NOMO-1 treated with DMSO at 0.1 percent for 48 hours (cell line): ENCODE results near the gene PIGR.
A peak's percentile ranks its signal among the peaks of the same experiment; 100 is the strongest.
"Not testable (repeated sequence)": the region's sequence is repeated elsewhere in the genome, so short reads cannot be mapped to it uniquely, and the experiment has no call there.

ENCODE experiments used
- DNase-seq: peaks from one replicate; lab custom pipeline; 2025; ENCODE audit not compliant: unreplicated experiment; lab: John Stamatoyannopoulos, UW

The PIGR gene

DNA sequence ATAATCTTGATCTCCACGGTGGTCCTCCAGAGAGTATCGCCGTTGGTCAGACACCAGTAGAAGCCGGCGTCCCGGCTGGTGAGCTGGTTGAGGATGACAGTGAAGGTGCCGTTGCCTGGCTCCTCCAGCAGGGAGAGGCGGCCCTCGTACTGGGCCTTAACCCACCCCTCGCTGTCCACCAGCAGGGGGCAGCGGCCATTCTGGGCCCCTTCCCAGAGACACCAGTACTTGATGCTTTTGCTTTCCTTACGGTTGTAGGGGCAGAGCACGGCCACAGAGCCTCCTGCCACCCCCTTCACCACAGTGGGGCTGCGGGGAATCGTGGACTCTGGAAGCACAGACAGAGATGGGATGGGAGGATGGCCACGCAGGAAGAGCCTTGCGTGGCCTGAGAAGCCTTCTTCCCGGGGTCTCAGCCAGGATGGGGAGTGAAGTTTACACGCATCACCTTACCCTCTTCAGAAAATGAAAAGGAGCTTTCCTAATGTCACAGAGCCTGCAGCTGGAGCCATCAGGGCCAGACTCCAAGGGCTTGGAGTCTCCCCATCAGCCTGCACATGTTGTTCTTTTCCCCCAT, 10.7 kb downstream of the PIGR start:
- DNase-seq: peak; percentile 52

DNA sequence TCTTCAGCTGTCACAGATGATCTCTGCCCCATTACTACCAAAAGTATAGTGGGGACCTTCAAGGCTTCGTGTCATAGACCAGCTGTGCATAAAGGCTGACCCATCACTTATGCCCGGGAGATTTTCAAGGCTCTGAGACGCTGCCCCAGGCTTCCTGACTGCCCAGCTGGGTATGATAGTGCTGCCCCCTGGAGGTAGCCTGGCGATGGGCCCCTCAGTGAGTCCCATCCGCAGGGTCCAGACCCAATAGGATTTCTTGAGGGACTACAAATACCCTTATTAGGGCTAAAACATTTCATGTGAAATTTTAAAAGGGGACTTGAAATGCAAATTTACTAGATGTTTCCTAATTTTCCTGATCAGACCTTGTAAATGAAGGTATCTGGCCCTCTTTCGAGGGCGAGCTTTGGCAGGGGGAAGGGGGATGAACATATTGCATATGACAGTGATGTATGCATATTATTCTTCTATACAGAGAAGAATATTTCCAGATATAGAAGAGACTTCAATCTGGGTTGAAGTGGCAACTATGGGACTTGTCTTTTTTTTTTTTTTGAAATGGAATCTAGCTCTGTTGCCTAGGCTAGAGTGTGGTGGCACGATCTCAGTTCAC, 12.8 kb downstream of the PIGR start:
- peak; percentile 29 for DNase-seq

DNA sequence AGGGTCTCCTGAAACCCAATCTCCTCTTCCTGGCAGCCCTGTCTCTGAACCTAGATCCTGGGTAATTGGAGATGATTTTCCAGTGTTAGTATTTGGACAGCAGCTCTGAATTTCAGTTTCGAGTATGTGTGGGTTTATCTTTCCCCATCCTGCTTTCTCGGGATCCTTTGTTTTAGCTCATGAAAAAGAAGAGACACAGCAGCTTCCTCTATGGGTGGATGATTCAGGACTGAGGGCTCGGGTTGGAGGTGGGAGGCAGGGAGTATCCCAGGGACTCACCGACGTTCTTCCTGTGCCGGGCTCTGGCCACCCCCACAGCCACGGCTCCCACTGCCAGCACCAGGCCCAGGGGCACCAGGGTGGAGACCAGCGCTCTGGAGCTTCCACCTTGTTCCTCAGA, 14.1 kb downstream of the PIGR start:
- no peak for DNase-seq

DNA sequence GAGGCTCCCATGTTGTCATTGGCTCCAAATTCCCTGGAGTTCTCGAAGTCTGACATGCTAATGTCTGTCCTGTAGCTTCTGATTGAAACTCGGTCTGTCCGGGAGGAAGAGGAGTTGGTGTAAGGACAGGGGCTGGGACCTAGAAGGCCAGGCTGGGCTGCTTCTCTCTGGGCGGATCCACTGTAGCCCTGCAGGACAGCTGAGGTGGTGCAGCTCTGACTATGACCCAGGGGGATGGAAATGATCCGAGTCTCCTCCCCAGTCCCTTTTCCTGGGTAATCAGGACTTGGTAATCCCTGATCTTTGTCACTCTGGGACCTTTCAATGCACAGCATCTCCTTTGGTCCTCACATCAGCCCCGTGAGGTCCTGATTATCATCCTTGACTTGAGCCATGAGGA, 14.6 kb downstream of the PIGR start:
- DNase-seq: no peak

DNA sequence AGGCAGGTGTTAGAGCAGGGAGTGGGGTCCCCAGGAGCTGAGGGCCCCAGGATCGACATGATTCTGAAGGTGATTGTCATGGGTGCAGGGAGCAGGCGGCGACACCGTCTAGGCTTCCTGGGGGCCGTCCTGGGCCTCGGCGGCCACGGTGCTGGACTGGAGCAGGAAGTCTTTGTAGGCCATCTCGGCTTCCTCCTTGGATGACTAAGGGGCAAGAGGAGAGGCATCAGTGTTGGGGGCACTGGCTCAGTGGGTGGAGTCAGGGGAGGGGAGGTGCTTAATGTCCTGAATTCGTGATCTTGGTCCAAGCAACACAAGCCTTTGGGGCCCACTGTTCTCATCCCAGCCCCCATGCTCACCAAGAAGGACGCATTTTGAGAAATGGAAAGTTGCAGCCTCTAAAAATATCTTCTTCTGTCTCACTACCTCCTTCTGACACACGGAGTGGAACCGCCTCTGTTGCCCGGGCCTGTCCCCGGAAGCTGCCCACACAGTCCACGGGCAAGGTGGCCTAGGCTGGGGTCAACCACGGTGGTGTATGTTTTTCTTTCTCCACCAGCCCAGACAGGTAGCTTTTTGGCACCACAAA, 16.0 kb downstream of the PIGR start:
- peak; percentile 74 for DNase-seq

DNA sequence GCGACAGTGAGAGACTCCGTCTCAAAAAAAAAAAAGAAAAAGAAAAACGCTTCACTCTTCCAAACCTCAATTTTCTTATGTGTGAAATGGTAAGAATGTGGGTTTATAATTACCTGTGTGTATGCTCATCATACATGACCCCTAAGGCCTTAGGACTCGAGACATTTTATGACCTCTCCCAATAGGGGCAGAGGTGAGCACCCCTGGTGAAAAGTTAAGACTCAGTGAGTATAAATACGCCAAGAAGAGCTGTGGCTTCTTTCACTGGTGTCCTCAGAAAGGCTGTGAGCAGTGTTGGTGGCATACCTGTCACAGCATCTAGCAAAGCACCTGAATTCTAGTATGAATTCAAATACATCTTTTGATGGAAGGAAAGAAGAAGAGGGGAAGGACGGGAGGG, 16.7 kb downstream of the PIGR start:
- DNase-seq: no peak

DNA sequence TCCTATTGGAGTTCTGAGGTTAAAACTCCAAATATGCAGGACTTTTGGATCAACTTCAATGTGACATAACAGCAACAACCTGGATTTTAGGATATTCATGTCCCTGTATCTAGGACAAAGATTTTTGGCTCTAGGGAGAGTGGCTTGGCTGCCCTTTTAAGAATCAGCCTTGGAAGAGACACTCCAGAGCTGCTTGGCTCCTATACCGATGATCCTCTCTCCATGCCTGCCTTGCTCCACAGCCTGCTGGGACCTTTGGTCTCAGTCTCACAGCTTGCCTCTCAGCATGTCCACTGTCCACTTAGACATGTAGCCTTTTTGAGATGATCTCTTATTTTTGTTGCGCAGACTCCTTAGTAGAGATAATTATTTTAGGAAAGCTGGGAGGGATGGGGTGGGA, 20.0 kb downstream of the PIGR start:
- DNase-seq: no peak

DNA sequence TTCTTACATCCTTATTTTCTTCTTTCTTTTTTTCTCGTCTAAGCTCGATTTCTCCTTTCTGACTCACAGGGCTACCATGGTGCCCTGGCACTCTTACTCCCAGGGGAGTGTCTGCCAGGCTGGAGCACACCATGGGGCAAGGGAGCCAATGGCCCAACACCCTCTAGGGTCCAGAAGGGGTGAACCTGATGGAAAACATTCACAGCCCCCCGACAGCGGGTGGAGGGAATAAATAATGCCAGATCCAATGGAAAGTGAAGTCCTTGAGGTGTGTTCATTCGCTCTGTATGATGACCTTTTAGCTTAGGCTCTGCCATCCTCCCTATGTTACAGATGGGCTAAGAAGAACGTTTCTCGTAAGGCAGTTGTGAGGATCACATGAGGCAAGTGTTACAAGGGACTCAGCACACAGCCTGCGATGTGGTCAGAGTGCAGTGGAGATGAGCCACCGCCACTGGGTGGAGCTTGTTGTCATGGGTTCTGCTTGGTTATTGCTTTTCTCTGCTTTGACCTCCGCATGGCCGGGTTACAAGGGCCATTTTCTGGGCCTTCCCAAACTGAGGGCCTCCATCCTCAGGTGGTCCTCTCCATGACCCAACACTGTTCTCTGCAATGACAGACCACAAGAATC, 21.0 kb downstream of the PIGR start:
- peak; percentile 56 for DNase-seq

DNA sequence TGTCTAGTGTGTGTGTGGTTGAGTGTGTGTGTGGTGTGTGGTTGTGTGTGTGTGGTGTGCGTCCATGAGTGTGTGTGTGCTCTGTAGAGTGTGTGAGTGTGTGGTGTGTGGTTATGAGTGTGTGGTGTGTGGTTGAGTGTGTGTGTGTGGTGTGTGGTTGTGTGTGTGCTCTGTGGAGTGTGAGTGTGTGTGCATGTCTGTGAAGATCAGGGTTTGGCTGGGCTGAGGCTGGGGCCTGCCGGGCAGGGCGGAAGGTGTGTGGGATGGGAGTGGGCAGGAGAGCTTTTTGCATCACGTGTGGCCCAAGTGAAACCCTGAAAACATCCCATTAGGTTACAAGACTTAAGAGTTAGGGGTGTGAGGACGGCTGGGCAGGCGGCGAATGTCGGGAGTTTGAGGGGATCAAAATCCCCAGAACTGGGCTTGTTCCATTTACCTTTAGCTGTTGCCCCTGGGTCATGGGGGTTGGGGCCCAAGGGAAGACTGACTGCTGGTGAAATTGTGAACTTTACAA, 21.6 kb downstream of the PIGR start:
- DNase-seq: no peak

DNA sequence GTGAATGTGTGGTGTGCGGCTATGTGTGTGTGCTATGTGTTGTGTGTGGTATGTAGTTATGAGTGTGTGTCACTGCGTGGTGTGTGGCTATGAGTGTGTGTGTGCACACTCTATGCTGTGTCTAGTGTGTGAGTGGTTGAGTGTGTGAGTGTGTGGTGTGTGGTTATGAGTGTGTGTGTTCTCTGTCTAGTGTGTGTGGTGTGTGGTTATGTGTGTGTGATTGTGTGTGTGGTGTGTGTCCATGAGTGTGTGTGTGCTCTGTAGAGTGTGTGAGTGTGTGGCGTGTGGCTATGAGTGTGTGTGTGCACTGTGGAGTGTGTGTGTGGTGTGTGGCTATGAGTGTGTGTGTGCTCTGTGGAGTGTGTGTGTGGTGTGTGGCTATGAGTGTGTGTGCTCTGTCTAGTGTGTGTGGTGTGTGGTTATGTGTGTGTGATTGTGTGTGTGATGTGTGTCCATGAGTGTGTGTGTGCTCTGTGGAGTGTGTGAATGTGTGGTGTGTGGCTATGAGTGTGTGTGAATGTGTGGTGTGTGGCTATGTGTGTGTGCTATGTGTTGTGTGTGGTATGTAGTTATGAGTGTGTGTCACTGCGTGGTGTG, 22.2 kb downstream of the PIGR start:
- DNase-seq: not testable (repeated sequence)

DNA sequence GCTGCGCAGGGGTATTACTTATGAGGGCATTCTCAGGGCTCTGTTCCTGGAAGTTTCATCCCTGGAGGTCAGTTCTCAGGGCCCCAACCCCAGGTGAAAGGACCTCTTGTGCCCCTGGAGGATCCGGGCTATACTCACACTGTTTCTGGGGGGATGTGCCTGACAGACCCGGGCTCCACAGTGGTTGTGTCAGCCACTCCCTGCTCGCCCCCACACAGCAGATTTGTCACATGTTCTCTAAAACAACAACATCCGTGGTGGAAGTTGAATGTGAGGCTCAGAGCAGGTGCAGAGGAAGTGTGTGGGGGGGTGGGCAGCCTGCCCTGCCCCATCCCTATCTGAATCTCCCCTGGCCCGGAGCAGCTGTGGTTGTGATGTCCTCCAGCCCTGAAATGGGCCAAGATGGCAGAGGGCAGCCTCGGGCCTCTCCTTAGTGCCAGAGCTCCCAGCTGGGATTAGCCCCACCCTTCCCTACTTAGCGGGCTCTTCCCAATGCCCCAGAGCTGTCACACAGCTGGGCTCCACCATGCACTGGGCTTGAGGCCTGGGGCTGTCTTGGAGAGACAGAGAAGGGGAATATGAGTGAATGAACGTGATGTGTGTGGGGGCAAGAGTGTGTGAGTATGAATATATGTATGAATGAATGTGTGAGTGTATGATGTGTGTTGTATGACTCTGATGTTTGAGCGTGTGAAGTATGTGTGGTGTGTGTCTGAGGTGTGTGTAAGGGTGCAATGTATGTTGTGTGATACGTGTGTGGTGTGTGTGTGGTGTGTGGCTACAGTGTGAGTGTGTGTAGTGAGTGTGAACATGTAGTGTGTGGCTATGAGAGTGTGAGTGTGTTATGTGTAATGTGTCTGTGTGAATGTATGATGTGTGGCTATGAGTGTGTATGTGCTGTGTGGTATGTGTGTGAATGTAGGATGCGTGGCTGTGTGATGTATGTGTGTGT, 23.0 kb downstream of the PIGR start:
- DNase-seq: no peak

DNA sequence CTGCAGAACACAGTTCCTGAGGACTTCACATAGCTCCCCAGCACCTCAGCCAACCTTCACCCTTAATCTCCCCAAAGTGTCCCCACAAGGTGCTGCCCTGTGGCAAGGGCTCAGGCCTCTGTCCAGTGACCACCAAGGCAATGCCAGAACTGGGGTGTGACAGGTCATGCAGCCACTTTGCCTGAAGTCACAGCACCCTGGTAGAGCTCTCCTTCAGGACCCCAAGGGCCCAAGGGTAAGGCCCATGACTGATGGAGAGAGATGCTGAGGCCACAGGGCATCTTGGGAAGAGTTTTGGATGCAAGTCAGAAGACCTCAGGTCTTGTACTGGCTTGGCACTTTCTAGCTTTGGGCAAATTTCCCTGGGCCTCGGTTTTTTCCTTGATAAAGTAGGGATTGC, 23.7 kb downstream of the PIGR start:
- DNase-seq: no peak

DNA sequence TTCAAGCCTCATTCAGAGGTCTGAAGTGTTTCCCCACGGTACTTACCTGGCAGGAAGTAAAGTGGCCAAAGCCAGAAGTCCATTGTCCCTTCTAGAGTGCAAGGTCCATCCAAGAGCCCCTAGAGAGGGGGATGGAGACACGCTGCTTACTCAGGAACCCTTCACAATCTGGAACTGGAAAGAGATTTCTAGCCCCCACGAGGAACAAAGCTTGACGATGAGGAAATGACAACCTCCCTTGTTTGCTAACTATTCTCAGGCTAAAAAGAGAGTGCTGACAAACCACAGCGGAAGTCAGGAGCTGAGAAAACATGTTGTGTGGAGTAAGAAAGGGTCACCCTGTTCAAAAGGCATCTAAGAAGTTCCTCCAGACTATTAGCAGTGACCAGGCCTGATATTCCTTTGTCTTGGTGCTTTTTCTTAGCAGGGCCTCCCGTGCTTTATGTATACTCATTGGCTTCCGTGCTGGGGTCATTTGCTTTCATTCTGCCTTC, 24.4 kb downstream of the PIGR start, which contains the start of gene FCMR:
TSS of gene FCMR (minus strand) at position 170 of the 494 bp plus-strand sequence. CDS start at position 83, 87 bp downstream.
- DNase-seq: peak; percentile 90

DNA sequence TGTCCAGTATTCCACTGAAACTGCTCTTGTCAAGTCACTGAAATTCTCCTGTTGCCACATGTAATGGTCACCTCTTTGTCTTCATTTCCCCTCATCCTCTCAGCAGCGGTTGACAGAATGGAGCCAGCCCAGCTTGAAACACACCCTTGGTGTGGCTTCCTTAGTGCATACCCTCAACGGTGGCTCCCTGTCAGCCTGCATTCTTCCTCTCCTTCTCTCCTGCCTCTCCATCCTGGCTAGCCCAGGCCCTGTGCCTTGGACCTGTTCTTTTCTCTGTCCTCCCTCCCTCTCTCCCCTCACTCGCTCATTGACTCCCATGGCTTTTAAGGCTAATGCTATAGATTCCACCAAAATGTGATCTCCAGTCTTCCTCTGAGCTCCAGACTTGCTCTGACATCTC, 28.2 kb downstream of the PIGR start:
- no peak for DNase-seq

DNA sequence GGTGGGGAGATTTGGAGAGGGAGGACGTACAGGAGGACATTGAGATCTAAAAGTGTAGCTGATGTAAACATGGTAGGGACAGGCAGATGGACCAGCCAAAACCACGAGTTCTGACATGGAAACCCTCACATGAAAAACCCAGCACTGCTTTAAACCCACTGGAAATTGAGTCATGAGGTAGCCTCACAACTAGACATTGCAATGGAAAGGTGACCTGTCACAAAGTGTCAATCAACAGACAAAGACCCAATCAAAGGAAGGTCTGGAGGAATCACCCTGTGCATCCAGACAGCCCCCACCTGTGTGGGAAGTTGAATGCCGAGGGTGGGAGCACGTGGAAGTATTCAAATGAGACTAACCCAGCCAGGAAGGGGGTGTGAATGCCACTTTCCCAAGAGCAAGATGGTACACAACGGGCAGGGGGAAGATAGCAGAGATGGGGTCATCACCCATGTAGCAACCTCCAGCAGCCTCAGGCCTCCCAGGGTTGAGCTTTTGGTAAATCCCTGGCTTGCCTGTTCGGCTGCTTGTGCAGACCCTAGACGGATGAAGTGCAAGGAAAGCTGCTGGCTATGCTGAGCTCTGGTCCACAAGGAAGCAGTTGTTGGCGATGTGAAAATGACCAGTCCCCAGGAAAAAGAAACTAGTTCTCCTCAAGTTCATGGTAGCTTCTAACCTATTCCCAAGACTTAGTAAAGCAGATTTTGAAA, 30.1 kb downstream of the PIGR start:
- DNase-seq: no peak

DNA sequence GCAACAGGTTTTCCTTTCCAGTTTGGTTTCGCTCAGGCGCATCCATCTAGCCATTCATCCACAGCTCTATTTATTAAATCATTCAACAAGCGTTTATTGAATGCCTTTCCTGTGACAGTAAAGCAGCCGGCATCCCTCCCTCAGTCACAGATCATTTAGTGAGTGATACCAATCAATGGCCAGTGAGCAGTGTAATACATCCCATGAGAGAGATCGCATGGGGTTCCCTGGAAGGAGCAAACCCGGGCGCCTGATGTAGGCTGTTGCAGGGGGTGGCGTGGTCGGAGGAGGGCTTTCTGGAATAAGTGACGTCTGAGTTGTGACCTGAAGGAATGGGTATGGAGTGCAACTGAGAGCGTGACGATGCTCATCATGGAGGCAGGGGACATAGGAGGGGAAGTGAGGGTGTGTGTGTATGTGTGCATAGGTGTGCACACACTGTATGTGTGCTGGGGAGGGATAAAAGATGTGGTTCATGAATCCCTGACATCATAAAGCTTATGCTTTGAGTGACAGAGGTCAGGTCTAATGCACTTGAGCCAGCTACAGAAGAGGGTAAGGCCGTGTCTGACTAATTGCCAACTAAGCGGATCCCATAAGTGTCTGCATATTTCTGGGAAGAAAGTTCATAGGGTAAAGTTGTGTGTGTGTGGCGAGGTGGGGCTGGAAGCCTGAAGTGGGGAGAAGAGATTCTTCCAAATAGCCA, 31.1 kb downstream of the PIGR start:
- DNase-seq: no peak

DNA sequence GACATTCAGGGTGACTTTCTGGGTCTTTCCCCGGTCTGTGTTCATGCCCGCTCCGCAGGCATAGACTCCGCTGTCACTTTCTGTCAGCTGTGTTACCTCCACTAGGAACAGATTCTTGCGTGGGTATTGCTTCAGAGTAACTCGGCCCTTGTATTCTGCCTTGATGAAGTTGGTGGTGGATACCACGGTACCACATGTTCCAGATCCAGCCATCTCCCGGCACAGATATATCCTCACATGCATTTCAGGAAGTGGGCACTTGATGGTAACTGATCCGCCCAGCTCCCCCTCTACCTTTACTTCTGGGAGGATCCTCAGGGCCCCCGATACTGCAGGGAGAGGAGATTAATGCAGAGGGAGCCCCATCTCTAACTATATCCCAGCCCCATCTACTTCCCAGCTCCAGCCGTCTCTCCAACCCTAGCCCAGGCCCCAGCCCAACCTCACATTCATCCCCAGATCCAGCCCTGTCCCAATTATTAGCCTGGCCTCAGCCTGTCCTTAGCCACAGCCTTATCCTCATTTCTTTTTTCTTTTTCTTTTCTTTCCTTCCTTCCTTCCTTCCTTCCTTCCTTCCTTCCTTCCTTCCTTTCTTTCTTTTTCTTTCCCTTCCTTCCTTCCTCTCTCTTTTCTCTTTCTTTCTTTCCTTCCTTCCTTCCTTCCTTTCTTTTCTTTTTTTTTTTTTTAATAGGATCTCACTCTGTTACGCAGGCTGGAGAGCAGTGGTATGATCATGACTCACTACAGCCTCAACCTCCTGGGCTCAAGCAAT, 32.3 kb downstream of the PIGR start:
- no peak for DNase-seq

DNA sequence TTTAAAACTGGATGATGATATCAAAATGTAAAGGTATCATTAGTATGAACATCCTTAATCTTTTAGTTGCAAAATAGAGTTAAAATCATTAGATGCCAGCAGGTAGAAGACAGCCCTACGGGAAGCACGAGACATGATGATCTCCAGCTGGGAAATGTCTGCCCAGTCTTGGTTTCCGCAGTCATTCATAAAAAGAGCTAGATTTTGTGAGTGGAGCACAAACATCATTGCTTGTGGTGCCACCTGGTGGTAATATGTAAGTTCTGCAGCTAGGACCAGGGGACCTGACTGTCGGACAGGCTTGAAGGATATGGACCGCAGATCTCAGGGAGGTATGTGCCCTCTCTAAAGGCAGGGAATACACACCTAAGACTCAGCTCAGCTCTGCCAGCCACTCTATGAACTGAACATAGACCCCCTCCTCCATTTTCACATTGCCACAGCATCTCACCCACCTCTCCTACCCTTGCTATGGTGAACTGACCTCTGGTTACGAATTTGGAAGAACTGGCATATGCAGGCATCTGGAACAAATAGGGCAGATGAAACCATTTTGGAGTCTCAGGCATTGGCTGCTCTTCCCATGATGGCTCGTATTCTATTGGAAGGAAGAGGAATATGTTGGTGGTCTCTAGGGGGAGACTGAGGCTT, 33.7 kb downstream of the PIGR start:
- DNase-seq: peak; percentile 60
